OCI-LY3 (cell line): Measurements from ENCODE around the gene CERKL.

Source experiments
- EZH2phosphoT487 ChIP-seq: fragments of 200-600 bp; shearing (Covaris generic); IDR thresholded peaks from 2 replicates; pipeline ENCODE4 v1.6.1; 2018; ENCODE audit warnings: antibody characterized with exemption, mixed run types, low read depth
- TF ChIP-seq, protein P1 (sequence below): fragments of 200-600, 300-600 bp; sonication (generic); IDR thresholded peaks from 2 replicates; pipeline ENCODE4 v1.5.1; 2014; ENCODE audit warnings: antibody characterized with exemption, low read length, low read depth

DNA sequence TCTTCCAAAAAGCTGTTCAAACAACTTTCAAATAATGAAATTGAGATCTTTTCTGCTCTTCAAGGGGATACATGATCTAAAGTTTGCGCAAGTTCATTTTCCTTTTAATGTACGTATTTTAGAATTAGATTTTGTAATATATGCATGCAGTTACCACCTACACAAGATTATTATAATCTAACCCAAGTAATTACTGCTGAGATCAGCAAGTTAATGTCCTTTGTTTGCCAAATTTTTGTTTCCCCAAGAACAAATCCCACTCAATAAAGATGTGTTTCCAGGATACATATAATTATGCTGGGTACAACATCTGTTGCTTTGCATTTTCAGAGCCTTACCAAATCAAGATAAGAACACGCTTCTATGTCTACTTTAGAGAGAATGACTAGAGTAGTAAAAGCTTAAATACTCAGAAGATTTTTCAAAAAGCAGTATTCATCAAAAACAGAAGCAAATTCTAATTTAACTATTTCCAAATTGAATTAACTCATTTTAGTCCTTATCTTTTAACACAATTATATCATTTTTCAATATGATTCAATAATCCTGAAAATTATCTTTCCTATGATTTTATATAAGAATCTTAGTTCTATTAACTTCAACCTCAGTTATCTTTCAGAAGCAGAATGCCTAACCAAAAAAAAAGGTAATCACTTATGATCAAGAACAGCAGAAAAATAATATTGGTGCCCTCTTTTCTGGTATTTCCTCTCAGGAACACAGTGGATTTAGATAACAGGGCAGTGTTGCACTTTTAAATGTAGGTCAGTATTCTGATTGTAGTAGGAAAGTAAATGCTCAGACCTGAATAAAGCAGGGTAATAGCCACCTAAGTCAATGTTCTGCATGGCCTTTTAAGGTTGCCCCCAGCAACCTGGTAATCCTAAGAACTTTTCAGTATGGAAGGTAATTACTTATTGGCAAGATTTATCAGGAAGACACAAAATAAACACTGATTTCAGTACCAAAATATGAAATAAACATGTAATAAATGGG lies 28.0 kb downstream of the CERKL start:
- TF ChIP-seq, protein P1, sequence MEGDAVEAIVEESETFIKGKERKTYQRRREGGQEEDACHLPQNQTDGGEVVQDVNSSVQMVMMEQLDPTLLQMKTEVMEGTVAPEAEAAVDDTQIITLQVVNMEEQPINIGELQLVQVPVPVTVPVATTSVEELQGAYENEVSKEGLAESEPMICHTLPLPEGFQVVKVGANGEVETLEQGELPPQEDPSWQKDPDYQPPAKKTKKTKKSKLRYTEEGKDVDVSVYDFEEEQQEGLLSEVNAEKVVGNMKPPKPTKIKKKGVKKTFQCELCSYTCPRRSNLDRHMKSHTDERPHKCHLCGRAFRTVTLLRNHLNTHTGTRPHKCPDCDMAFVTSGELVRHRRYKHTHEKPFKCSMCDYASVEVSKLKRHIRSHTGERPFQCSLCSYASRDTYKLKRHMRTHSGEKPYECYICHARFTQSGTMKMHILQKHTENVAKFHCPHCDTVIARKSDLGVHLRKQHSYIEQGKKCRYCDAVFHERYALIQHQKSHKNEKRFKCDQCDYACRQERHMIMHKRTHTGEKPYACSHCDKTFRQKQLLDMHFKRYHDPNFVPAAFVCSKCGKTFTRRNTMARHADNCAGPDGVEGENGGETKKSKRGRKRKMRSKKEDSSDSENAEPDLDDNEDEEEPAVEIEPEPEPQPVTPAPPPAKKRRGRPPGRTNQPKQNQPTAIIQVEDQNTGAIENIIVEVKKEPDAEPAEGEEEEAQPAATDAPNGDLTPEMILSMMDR = no peak
- TF ChIP-seq EZH2phosphoT487 = no peak
